Measurements from ENCODE around the gene LGR5. TPM values are rescaled to one million over a fixed set of nuclear protein-coding genes. Genes with fewer than 3 reads are reported as not detected.

Gene LGR5
- total RNA-seq = 0.40 to 0.54 TPM (median 0.43 TPM) in 3 replicates

DNA sequence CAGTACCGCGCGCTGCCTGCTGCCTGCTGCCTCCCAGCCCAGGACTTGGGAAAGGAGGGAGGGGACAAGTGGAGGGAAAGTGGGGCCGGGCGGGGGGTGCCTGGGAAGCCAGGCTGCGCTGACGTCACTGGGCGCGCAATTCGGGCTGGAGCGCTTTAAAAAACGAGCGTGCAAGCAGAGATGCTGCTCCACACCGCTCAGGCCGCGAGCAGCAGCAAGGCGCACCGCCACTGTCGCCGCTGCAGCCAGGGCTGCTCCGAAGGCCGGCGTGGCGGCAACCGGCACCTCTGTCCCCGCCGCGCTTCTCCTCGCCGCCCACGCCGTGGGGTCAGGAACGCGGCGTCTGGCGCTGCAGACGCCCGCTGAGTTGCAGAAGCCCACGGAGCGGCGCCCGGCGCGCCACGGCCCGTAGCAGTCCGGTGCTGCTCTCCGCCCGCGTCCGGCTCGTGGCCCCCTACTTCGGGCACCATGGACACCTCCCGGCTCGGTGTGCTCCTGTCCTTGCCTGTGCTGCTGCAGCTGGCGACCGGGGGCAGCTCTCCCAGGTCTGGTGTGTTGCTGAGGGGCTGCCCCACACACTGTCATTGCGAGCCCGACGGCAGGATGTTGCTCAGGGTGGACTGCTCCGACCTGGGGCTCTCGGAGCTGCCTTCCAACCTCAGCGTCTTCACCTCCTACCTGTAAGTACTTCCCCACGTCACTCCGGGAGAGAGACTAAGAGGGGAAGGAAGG, at the start of gene LGR5:
LGR5 (plus strand) TSS at position 186 of the 732 bp plus-strand sequence; CDS start at position 469, 283 bp downstream.
- H3K4me3 Mint-ChIP-seq = peak within 1 kb of the TSS; percentile 72
- H3K9me3 Mint-ChIP-seq = peaks cover 21% of the 10 kb centered on the region
- H3K4me1 Mint-ChIP-seq = peaks cover 26% of the 10 kb centered on the region
- DNase-seq (ENCODE audit: low spot score in 2 of 2, unreplicated experiment in 2 of 2) = peak; percentile 30 to 59
- no peak within 1 kb of the TSS for H3K27ac Mint-ChIP-seq
- TF ChIP-seq, protein P1, sequence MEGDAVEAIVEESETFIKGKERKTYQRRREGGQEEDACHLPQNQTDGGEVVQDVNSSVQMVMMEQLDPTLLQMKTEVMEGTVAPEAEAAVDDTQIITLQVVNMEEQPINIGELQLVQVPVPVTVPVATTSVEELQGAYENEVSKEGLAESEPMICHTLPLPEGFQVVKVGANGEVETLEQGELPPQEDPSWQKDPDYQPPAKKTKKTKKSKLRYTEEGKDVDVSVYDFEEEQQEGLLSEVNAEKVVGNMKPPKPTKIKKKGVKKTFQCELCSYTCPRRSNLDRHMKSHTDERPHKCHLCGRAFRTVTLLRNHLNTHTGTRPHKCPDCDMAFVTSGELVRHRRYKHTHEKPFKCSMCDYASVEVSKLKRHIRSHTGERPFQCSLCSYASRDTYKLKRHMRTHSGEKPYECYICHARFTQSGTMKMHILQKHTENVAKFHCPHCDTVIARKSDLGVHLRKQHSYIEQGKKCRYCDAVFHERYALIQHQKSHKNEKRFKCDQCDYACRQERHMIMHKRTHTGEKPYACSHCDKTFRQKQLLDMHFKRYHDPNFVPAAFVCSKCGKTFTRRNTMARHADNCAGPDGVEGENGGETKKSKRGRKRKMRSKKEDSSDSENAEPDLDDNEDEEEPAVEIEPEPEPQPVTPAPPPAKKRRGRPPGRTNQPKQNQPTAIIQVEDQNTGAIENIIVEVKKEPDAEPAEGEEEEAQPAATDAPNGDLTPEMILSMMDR (IDR thresholded peaks at IDR 0.05; ENCODE audit: unreplicated experiment) = no peak
- no peaks in the 10 kb centered on the region for H3K36me3 Mint-ChIP-seq
- H3K27me3 Mint-ChIP-seq (ENCODE audit: low read depth) = peaks cover 82% of the 10 kb centered on the region

- DNase-seq (ENCODE audit: low spot score in 2 of 2, unreplicated experiment in 2 of 2) = no peak
Measured at GRCh38 chr12:71392521-71393145, 47.0 kb upstream of the LGR5 start.

DNA sequence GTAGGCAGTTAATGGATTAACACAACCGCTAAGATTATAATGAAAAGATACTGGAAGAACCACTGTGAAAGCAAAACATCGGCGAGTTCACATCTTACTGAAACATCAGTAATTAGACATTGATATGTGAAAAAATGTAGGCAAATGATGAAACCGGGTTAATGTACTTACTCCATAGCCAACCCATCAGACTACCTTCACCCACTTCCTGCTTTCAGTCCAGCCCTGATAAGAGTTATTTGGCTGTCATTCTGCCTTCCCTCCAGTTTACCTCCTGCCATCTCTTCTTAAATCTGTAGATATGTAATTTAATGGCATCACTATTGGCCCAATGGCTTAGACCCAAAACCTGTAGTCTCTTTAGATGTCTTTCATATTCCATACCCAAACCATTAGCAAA, 46.0 kb upstream of the LGR5 start:
- Mint-ChIP-seq H3K4me1 (no peaks in the 10 kb centered on the region), H3K9me3 (no peaks in the 10 kb centered on the region), H3K27me3 (ENCODE audit: low read depth) (no peaks in the 10 kb centered on the region), H3K36me3 (no peaks in the 10 kb centered on the region), H3K4me3 (no peak overlapping the region), H3K27ac (no peak overlapping the region)
- no peak for DNase-seq (ENCODE audit: low spot score in 2 of 2, unreplicated experiment in 2 of 2)
- TF ChIP-seq, protein P1 (IDR thresholded peaks at IDR 0.05; ENCODE audit: unreplicated experiment) = no peak

More at GRCh38 chr12:71392521-71393145, 47.0 kb upstream of the LGR5 start:
- Mint-ChIP-seq H3K9me3 (no peaks in the 10 kb centered on the region), H3K27me3 (ENCODE audit: low read depth) (peaks cover under 1% of the 10 kb centered on the region), H3K27ac (no peak overlapping the region), H3K4me3 (no peak overlapping the region), H3K36me3 (no peaks in the 10 kb centered on the region), H3K4me1 (no peaks in the 10 kb centered on the region)
- TF ChIP-seq, protein P1 (IDR thresholded peaks at IDR 0.05; ENCODE audit: unreplicated experiment) = peak; percentile 94

DNA sequence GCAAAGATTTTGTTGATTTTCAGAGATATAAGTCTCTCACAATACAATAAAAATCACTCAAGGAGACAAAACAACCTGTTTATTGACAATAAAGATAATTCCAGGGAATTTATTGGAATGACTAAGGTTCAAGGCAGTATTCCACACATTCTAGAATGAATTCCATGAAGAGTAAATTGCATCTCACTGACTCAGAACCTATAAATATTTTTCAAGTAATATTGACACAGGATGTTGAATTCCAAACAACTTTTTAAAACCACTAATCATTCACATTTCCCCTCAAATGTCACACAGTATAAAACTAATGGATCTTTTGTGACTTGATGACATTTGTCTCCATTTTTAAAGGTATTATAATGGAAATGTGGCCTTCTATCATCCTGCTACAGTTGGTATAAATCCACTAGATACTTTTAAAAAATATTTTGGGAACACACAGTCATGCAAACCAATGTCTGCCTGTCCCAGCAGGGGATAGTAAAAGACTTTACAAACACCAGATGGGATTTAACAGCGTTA, 42.1 kb upstream of the LGR5 start:
- Mint-ChIP-seq H3K36me3 (no peaks in the 10 kb centered on the region), H3K27ac (no peak overlapping the region), H3K9me3 (no peaks in the 10 kb centered on the region), H3K4me1 (no peaks in the 10 kb centered on the region), H3K27me3 (ENCODE audit: low read depth) (no peaks in the 10 kb centered on the region), H3K4me3 (no peak overlapping the region)
- TF ChIP-seq, protein P1 (IDR thresholded peaks at IDR 0.05; ENCODE audit: unreplicated experiment) = no peak
- no peak for DNase-seq (ENCODE audit: low spot score in 2 of 2, unreplicated experiment in 2 of 2)

DNA sequence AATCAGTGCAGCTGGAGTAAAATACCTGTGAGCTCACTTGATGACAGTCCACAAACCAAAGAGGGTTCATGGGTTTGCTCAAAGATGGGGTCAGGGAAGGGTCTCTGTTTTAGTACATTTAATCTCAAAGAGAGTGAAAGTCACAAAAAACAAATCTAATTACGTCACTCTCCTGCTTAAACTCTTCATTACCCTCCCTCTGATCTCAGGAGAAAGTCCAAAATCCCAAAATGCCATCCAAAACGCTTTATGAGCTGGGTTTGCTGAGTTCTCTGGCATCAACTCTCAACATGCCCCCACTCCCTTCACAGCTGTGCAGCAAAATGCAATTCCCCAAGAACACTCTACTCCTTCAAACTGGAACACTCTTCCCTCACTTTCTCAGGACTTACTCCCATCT, 40.4 kb upstream of the LGR5 start:
- no peak overlapping the region for H3K27ac Mint-ChIP-seq

More for the DNA sequence above, 40.4 kb upstream of the LGR5 start:
- H3K27me3 Mint-ChIP-seq (ENCODE audit: low read depth) = peaks cover 8% of the 10 kb centered on the region
- no peak for DNase-seq (ENCODE audit: low spot score in 2 of 2, unreplicated experiment in 2 of 2)
- no peaks in the 10 kb centered on the region for H3K36me3 Mint-ChIP-seq
- H3K4me1 Mint-ChIP-seq = no peaks in the 10 kb centered on the region
- H3K9me3 Mint-ChIP-seq = peaks cover 7% of the 10 kb centered on the region
- H3K4me3 Mint-ChIP-seq = no peak overlapping the region
- TF ChIP-seq, protein P1 (IDR thresholded peaks at IDR 0.05; ENCODE audit: unreplicated experiment) = no peak
